Coronary artery (tissue), 2 donors: Measurements from ENCODE around the gene LEAP2.

ENCODE experiments used
- DNase-seq: peaks from one replicate; pipeline ENCODE4 v3.0.0-alpha.2; 2017; ENCODE audit warnings: low spot score
- H3K27ac ChIP-seq, 2 donors: fragments of 200-600 bp; sonication (generic); one replicate each; pipeline ENCODE4 v1.5.1; 2016 to 2019
- H3K4me3 ChIP-seq: fragments of 200-600 bp; sonication (generic); 2 replicates; pipeline ENCODE4 v1.5.1; 2016; ENCODE audit warnings: mild to moderate bottlenecking, moderate library complexity
- TF ChIP-seq, protein P1 (sequence below): fragments of 200-600 bp; sonication (generic); IDR thresholded peaks from one replicate; pipeline ENCODE4 v1.5.1; 2019; ENCODE audit warnings: antibody characterized with exemption

The LEAP2 gene

GRCh38 chr5:132836852-132837251, 36.6 kb upstream of the LEAP2 start:
- H3K27ac ChIP-seq, result no peak overlapping the region
- TF ChIP-seq, protein P1, sequence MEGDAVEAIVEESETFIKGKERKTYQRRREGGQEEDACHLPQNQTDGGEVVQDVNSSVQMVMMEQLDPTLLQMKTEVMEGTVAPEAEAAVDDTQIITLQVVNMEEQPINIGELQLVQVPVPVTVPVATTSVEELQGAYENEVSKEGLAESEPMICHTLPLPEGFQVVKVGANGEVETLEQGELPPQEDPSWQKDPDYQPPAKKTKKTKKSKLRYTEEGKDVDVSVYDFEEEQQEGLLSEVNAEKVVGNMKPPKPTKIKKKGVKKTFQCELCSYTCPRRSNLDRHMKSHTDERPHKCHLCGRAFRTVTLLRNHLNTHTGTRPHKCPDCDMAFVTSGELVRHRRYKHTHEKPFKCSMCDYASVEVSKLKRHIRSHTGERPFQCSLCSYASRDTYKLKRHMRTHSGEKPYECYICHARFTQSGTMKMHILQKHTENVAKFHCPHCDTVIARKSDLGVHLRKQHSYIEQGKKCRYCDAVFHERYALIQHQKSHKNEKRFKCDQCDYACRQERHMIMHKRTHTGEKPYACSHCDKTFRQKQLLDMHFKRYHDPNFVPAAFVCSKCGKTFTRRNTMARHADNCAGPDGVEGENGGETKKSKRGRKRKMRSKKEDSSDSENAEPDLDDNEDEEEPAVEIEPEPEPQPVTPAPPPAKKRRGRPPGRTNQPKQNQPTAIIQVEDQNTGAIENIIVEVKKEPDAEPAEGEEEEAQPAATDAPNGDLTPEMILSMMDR, result no peak
- H3K4me3 ChIP-seq, result no peak overlapping the region
- DNase-seq, result no peak

DNA sequence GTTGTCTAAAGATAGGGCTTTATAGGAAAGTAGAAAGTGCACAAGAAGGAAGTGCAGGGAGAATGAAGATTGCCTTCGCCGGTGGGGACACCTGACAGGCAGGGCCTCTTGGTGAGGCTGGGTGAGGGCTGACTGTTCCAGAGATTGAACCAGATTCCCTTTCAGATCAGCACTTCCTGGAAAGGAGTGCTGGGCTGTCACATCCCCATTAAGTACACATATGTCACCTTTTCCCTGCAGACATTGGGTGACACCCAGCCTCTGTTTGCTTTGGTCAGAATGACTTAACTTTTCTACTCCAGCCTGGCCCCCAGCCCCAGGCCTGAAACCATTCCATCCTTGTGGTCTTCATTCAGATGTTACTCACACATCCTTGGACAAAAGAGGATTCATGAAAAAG, 35.6 kb upstream of the LEAP2 start:
- DNase-seq, result no peak
- TF ChIP-seq, protein P1, result no peak
- Histone ChIP-seq H3K27ac (no peak overlapping the region), H3K4me3 (no peak overlapping the region)

- H3K27ac ChIP-seq, result peak overlapping the region in 1 of 2 donors; percentile 51
- TF ChIP-seq, protein P1, result no peak
- no peak overlapping the region for H3K4me3 ChIP-seq
- no peak for DNase-seq
Measured at GRCh38 chr5:132838516-132839282, 34.8 kb upstream of the LEAP2 start.

DNA sequence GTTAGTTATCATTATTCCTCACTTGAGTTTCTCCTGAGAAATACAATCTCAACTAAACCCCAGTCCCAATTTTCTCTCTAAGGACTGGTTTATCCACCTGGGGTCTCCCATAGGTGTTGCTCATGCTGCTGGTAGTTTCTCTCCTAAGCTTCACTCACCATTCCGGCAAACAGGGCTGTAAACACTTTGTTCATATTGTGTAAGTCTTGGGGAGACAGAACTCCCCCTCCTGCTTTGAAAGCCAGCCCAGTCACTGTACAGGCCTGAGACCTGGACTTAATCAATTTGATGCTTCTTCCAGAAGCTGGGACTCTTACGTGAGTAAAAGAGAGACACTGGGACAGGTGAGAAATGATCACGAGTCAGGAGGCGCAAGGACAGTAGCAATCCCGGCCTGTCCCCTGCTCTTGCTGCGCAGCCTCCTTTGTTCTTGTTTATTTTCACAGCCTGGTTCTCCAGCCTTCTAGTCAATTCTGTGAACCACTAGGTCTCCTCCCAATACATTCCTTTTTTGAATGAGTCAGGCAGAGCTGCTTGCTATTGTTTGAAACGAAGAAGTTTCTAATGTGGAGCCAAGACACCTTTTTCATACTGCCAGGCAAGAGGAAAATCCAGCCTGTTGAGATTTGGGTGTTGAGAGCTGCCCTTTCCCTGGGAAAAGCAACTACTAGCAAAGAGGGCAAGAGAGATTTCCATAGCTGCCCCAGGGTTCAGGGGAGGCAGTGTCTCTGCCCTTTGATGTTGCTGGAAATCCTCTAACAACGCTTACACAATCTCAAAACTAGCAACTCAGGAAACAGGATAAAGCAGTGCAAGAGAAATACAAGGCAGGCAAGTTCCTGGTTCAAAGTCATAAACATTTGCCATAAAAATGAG, 33.8 kb upstream of the LEAP2 start:
- peak overlapping the region in 1 of 2 donors; percentile 51 for H3K27ac ChIP-seq
- H3K4me3 ChIP-seq, result no peak overlapping the region
- TF ChIP-seq, protein P1, result no peak
- no peak for DNase-seq

- no peak overlapping the region for H3K4me3 ChIP-seq
- TF ChIP-seq, protein P1, result no peak
- DNase-seq, result no peak
- peak overlapping the region in 1 of 2 donors; percentile 51 for H3K27ac ChIP-seq
Measured at GRCh38 chr5:132840313-132840712, 33.2 kb upstream of the LEAP2 start.

DNA sequence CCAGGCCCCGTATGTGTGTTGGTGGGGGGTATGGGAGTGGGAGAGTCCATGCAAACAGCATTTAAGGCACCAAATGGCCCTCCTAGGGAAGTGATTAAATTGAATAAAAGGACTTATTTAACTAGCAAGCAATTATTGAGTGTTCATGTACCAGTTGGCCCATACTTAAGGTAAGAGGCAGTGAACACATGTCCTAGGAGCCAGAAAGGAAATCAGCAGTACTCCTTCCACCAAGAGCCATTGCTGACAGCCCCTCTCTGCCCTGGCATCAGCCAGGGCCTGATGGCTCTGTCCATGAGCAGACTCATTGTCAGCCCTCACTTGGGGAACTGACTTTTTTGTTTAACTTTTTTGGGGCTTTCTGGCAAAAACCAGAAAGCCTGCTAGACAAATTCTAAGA, 32.6 kb upstream of the LEAP2 start:
- Histone ChIP-seq H3K4me3 (no peak overlapping the region), H3K27ac (peak overlapping the region in 1 of 2 donors; percentile 51)
- TF ChIP-seq, protein P1, result no peak
- no peak for DNase-seq
